HL-60 (cell line): ENCODE data around the gene MYO1E.

Experiments
- DNase-seq, 2 experiments: peaks; one replicate each; pipeline ENCODE4 v3.0.0-alpha.2; 2010 to 2020; ENCODE audit warnings: low read depth in 1 of 2, low spot score in 1 of 2
- H3K27ac ChIP-seq: fragments of 250-450 bp; sonication (Bioruptor Pico); replicated peaks from 2 replicates; pipeline ENCODE4 v1.5.1; 2020; ENCODE audit warnings: mild to moderate bottlenecking, moderate library complexity
- H3K27me3 ChIP-seq: fragments of 250-450 bp; sonication (Bioruptor Pico); 2 replicates; pipeline ENCODE4 v1.5.1; 2021; ENCODE audit warnings: mild to moderate bottlenecking, moderate library complexity; ENCODE audit not compliant: insufficient read depth, poor library complexity, severe bottlenecking
- H3K4me3 ChIP-seq: replicated peaks from 2 replicates; pipeline ENCODE4 v1.5.1; 2011; ENCODE audit warnings: mild to moderate bottlenecking, control low read depth, low read length; ENCODE audit not compliant: insufficient read depth
- CTCF ChIP-seq: IDR thresholded peaks from one replicate; pipeline ENCODE4 v1.5.1; 2011; ENCODE audit warnings: low read length, control low read depth, inconsistent platforms; ENCODE audit not compliant: insufficient read depth
- GABPA ChIP-seq: IDR thresholded peaks from 2 replicates; pipeline ENCODE4 v1.6.1; 2012; ENCODE audit warnings: low read depth
- POLR2AphosphoS5 ChIP-seq: IDR thresholded peaks from 2 replicates; pipeline ENCODE4 v1.6.1; 2012; ENCODE audit warnings: low read depth
- REST ChIP-seq: IDR thresholded peaks from 2 replicates; pipeline ENCODE4 v1.6.1; 2012; ENCODE audit warnings: low read depth; ENCODE audit not compliant: insufficient replicate concordance
- SPI1 ChIP-seq: IDR thresholded peaks from 2 replicates; pipeline ENCODE4 v1.6.1; 2012; ENCODE audit warnings: low read depth, mild to moderate bottlenecking, borderline replicate concordance

MYO1E gene

GRCh38 chr15:59274126-59274970 is 98.3 kb downstream of the MYO1E start:
- Histone ChIP-seq H3K4me3 (no peak overlapping the region), H3K27me3 (no peaks in the 10 kb centered on the region), H3K27ac (no peak overlapping the region)
- DNase-seq: peak in 1 of 2 experiments; percentile 17
- TF ChIP-seq SPI1 (no peak), POLR2AphosphoS5 (no peak), GABPA (no peak), REST (no peak), CTCF (no peak)

- TF ChIP-seq SPI1 (no peak), GABPA (no peak), POLR2AphosphoS5 (no peak), CTCF (no peak), REST (no peak)
Observed at GRCh38 chr15:59273234-59273633, 99.4 kb downstream of the MYO1E start.

GRCh38 chr15:59271595-59272201 is 101.0 kb downstream of the MYO1E start:
- H3K27me3 ChIP-seq: no peaks in the 10 kb centered on the region
- TF ChIP-seq GABPA: no peak
- TF ChIP-seq CTCF: no peak
- TF ChIP-seq SPI1: no peak
- no peak for TF ChIP-seq POLR2AphosphoS5
- TF ChIP-seq REST: no peak
- H3K4me3 ChIP-seq: no peak overlapping the region
- no peak for DNase-seq
- no peak overlapping the region for H3K27ac ChIP-seq

More at GRCh38 chr15:59273234-59273633, 99.4 kb downstream of the MYO1E start:
- DNase-seq: no peak
- Histone ChIP-seq H3K27ac (no peak overlapping the region), H3K27me3 (no peaks in the 10 kb centered on the region), H3K4me3 (no peak overlapping the region)
